Thyroid gland (tissue), 4 donors: Measurements from ENCODE around the gene TREML2. TPM values are rescaled to one million over a fixed set of nuclear protein-coding genes. Genes with fewer than 3 reads are reported as not detected.
"Not testable (repeated sequence)": the region's sequence is repeated elsewhere in the genome, so short reads cannot be mapped to it uniquely, and the experiment has no call there.

Experiments used
- DNase-seq, 2 donors: peaks; one replicate each; pipeline ENCODE4 v3.0.0-alpha.2; 2019
- H3K27ac ChIP-seq, 3 donors: fragments of 200-600 bp; sonication (generic); 1 replicate in 2 of 3; 2 replicates in 1 of 3; pipeline ENCODE4 v1.5.1; 2016 to 2019; ENCODE audit warnings: mild to moderate bottlenecking in 1 of 3, moderate library complexity in 1 of 3
- H3K27me3 ChIP-seq: fragments of 200-600 bp; sonication (generic); one replicate; pipeline ENCODE4 v1.5.1; 2019
- H3K36me3 ChIP-seq, 2 donors: fragments of 200-600 bp; sonication (generic); one replicate each; pipeline ENCODE4 v1.5.1; 2016 to 2019
- H3K4me1 ChIP-seq, 2 donors: fragments of 200-600 bp; sonication (generic); one replicate each; pipeline ENCODE4 v1.5.1; 2017 to 2019
- H3K4me3 ChIP-seq, 3 donors: fragments of 200-600 bp; sonication (generic); replicated peaks in 1 of 3; 1 replicate in 2 of 3; 2 replicates in 1 of 3; pipeline ENCODE4 v1.5.1; 2016; ENCODE audit warnings: mild to moderate bottlenecking in 1 of 3
- H3K9me3 ChIP-seq: fragments of 200-600 bp; sonication (generic); one replicate; pipeline ENCODE4 v1.5.1; 2017
- POLR2A ChIP-seq, 2 donors: fragments of 450-650 bp; IDR thresholded peaks; one replicate each; pipeline ENCODE4 v1.6.1; 2017; ENCODE audit warnings: antibody characterized with exemption in 2 of 2, mild to moderate bottlenecking in 2 of 2, moderate library complexity in 1 of 2
- WGBS, 2 donors: methylation state at CpG; one replicate each; pipeline ENCODE4 v1.1.5; 2017; 5-methylcytosine and 5-hydroxymethylcytosine counted together
- intact Hi-C: fragments of 100-400 bp; cut with DNase I; formaldehyde crosslinking; loops from one replicate; pipeline ENCODE4 v1.15.1; 2023
- total RNA-seq, 4 donors: library from RNA; depleted of rRNA; stranded (reverse); fragments of >200 nt; gene quantifications; one replicate each; pipeline ENCODE4 v1.2.3, GENCODE V29; 2016
- TF ChIP-seq, protein P1 (sequence below), 6 experiments: fragments of 200-600 bp in 3 of 6; fragments of 450-650 bp in 3 of 6; sonication (generic) in 3 of 6; IDR thresholded peaks; one replicate each; pipeline ENCODE4 v1.5.1; 2016 to 2019; ENCODE audit warnings: antibody characterized with exemption in 6 of 6, mild to moderate bottlenecking in 2 of 6, inconsistent platforms in 1 of 6, moderate library complexity in 1 of 6

TREML2 gene, protein sequence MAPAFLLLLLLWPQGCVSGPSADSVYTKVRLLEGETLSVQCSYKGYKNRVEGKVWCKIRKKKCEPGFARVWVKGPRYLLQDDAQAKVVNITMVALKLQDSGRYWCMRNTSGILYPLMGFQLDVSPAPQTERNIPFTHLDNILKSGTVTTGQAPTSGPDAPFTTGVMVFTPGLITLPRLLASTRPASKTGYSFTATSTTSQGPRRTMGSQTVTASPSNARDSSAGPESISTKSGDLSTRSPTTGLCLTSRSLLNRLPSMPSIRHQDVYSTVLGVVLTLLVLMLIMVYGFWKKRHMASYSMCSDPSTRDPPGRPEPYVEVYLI
- total RNA-seq = not detected

DNA sequence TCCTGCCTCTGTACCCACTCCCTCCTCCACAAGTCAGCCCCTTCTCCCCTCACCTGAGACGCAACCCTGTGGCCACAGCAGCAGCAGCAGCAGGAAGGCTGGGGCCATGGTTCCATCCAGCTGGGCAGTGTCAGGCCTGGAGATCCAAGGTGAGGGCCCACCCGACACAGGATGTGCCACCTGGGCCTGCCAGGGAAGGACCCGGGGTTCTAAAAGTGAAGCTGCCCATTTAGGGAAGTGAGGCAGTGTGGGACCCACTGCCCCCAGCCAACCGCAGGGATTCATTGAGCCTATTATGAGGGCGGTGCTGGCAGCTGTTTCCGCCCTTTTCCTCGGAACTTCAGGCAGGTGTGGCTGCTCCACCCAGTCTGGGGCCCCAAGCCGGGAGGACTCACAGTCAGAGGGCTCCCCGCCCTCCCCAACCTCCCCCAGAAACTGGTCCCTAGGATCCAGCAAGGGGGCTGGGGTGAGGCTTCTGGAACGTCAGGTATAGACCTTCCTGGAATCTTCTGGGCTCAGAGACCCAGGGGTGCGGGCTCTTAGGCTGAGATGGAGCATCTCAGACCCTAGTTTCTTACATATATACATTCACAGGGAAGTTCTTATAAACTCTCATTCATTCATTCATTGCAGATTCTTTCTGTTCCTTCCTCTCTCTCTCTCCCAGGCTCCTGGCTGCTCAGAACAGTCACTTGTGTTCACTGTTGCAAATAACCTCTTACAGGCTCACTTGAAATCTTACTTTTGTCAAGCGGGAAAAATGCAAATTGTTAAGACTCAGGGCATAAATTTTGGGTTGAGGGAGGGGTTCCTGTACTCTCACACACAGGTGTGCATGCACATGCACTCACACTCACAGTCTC, at the start of gene TREML2:
TREML2 (minus strand) TSS at position 249 of the 863 bp plus-strand sequence; CDS start at position 108, 141 bp downstream.
- no peak for DNase-seq
- TF ChIP-seq POLR2A (IDR thresholded peaks at IDR 0.05) = no peak
- TF ChIP-seq, protein P1, sequence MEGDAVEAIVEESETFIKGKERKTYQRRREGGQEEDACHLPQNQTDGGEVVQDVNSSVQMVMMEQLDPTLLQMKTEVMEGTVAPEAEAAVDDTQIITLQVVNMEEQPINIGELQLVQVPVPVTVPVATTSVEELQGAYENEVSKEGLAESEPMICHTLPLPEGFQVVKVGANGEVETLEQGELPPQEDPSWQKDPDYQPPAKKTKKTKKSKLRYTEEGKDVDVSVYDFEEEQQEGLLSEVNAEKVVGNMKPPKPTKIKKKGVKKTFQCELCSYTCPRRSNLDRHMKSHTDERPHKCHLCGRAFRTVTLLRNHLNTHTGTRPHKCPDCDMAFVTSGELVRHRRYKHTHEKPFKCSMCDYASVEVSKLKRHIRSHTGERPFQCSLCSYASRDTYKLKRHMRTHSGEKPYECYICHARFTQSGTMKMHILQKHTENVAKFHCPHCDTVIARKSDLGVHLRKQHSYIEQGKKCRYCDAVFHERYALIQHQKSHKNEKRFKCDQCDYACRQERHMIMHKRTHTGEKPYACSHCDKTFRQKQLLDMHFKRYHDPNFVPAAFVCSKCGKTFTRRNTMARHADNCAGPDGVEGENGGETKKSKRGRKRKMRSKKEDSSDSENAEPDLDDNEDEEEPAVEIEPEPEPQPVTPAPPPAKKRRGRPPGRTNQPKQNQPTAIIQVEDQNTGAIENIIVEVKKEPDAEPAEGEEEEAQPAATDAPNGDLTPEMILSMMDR (IDR thresholded peaks at IDR 0.05) = no peak
- H3K27ac ChIP-seq = no peak within 1 kb of the TSS

DNA sequence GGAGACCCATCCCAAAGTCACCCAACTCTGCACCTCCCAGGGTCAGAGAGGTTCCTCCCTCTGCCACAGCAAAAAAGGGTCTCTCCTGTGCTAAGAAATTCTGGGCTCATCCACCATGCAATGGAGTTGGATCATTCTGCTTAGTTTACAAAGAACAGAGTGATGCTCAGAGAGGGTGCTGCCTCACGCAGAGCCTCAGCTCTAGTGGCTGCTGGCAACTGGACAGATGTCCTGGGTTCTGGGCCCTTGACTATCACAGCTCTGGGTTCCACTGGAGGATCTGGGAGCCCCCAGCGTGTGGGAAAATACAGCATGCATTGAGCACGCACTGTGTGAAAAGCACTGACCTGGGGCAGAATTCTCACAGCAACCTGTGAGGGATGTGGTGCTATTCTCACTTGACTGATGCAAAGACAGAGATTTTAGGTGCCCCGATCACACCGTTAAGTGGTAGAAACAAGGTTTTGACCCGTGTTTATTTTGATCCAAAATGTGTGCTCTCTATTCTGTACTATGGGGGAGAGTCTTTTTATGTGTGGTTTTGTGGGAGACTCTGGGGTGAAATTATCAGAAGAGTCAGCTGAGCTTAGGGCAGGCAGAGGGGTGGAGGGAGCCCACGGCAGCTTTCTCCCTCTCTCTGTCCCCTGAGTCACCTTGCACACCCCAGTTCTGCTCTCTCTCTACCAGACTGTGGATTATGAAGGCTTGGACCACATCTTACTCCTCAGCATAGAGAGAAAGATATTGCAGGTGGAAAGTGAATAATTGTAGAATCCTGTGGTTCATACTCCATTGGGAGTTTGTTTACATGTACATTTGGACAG, 47.1 kb upstream of the TREML2 start:
- H3K4me3 ChIP-seq = no peak overlapping the region
- H3K9me3 ChIP-seq = no peaks in the 10 kb centered on the region
- H3K27ac ChIP-seq = no peak overlapping the region
- TF ChIP-seq POLR2A (IDR thresholded peaks at IDR 0.05) = no peak
- TF ChIP-seq, protein P1 (IDR thresholded peaks at IDR 0.05) = no peak
- 79 to 81% methylated on average over 7 of the region's 7 CpGs for WGBS, 2 donors
- no peak for DNase-seq
- intact Hi-C loops = no loop called here
- no peaks in the 10 kb centered on the region for H3K27me3 ChIP-seq
- no peaks in the 10 kb centered on the region for H3K4me1 ChIP-seq
- no peaks in the 10 kb centered on the region for H3K36me3 ChIP-seq

More for the DNA sequence above, at the start of gene TREML2:
- intact Hi-C loops = no loop called here
- H3K4me1 ChIP-seq = no peaks in the 10 kb centered on the region
- no peaks in the 10 kb centered on the region for H3K9me3 ChIP-seq
- H3K27me3 ChIP-seq = no peaks in the 10 kb centered on the region
- no peak within 1 kb of the TSS for H3K4me3 ChIP-seq
- no peaks in the 10 kb centered on the region for H3K36me3 ChIP-seq
- WGBS, 2 donors = 65 to 73% methylated on average over 8 to 12 of the region's 12 CpGs

- intact Hi-C loops = no loop called here
- no peaks in the 10 kb centered on the region for H3K36me3 ChIP-seq
- H3K27me3 ChIP-seq = no peaks in the 10 kb centered on the region
- no peak overlapping the region for H3K27ac ChIP-seq
- 75 to 76% methylated on average over 8 of the region's 9 CpGs for WGBS, 2 donors
- no peak overlapping the region for H3K4me3 ChIP-seq
- TF ChIP-seq, protein P1 (IDR thresholded peaks at IDR 0.05) = no peak
- TF ChIP-seq POLR2A (IDR thresholded peaks at IDR 0.05) = no peak
- no peaks in the 10 kb centered on the region for H3K4me1 ChIP-seq
- H3K9me3 ChIP-seq = no peaks in the 10 kb centered on the region
- no peak for DNase-seq
These were observed 46.4 kb upstream of the TREML2 start for GRCh38 chr6:41247288-41247865.

DNA sequence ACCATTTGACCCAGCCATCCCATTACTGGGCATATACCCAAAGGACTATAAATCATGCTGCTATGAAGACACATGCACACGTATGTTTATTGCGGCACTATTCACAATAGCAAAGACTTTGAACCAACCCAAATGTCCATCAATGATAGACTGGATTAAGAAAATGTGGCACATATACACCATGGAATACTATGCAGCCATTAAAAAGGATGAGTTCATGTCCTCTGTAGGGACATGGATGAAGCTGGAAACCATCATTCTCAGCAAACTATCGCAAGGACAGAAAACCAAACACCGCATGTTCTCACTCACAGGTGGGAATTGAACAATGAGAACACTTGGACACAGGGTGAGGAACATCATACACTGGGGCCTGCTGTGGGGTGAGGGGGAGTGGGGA, 45.6 kb upstream of the TREML2 start:
- DNase-seq, H3K27ac ChIP-seq, H3K27me3 ChIP-seq, H3K9me3 ChIP-seq, H3K4me3 ChIP-seq, H3K36me3 ChIP-seq, intact Hi-C loops, H3K4me1 ChIP-seq: not testable (repeated sequence)
- 95 to 99% methylated on average over 4 of the region's 4 CpGs for WGBS, 2 donors
